AG09309 (cell line): Measurements from ENCODE around the gene COMT.
A peak's percentile ranks its signal among the peaks of the same experiment; 100 is the strongest.

ENCODE experiments used
- DNase-seq: peaks from one replicate; pipeline ENCODE4 v3.0.0-alpha.2; 2010; ENCODE audit warnings: low read depth
- H3K4me3 ChIP-seq: 2 replicates; pipeline ENCODE4 v1.5.1; 2011; ENCODE audit warnings: mild to moderate bottlenecking, low read depth, low read length, moderate library complexity; ENCODE audit not compliant: control insufficient read depth
- CTCF ChIP-seq: IDR thresholded peaks from 2 replicates; pipeline ENCODE4 v1.5.1; 2011; ENCODE audit warnings: mild to moderate bottlenecking, low read depth, low read length, inconsistent platforms; ENCODE audit not compliant: insufficient read depth, control insufficient read depth; ENCODE audit errors: missing control alignments

Gene COMT

GRCh38 chr22:19968450-19968891, 26.9 kb downstream of the COMT start:
- H3K4me3 ChIP-seq: no peak overlapping the region
- DNase-seq: no peak
- no peak for TF ChIP-seq CTCF

GRCh38 chr22:19969141-19969928, 27.8 kb downstream of the COMT start:
- TF ChIP-seq CTCF: no peak
- no peak overlapping the region for H3K4me3 ChIP-seq
- no peak for DNase-seq

- no peak for TF ChIP-seq CTCF
- H3K4me3 ChIP-seq: no peak overlapping the region
- DNase-seq: no peak
These were observed 28.5 kb downstream of the COMT start for GRCh38 chr22:19970031-19970478.

- peak; percentile 7 for DNase-seq
- H3K4me3 ChIP-seq: no peak overlapping the region
- TF ChIP-seq CTCF: peak; percentile 93
These were observed 29.1 kb downstream of the COMT start for GRCh38 chr22:19970479-19971275.

- no peak for DNase-seq
- no peak overlapping the region for H3K4me3 ChIP-seq
- no peak for TF ChIP-seq CTCF
These were observed 29.9 kb downstream of the COMT start for GRCh38 chr22:19971276-19972124.

GRCh38 chr22:19972251-19972650, 30.7 kb downstream of the COMT start:
- no peak overlapping the region for H3K4me3 ChIP-seq
- DNase-seq: no peak
- no peak for TF ChIP-seq CTCF
